Mesendoderm (in vitro differentiated cells): ENCODE data around the gene FUS.

Experiments used
- DNase-seq: peaks from one replicate; pipeline ENCODE4 v3.0.0; 2013
- H2AK5ac ChIP-seq: 2 replicates; pipeline ENCODE4 v1.6.1; 2013; ENCODE audit warnings: low read length, inconsistent platforms
- H2BK120ac ChIP-seq: 2 replicates; pipeline ENCODE4 v1.6.1; 2013; ENCODE audit warnings: low read depth, mild to moderate bottlenecking, low read length, moderate library complexity, mixed read lengths
- H2BK15ac ChIP-seq: replicated peaks from 2 replicates; pipeline ENCODE4 v1.6.1; 2013; ENCODE audit warnings: low read depth, mild to moderate bottlenecking, moderate library complexity
- H2BK5ac ChIP-seq: 2 replicates; pipeline ENCODE4 v1.6.1; 2013; ENCODE audit warnings: low read length, inconsistent platforms
- H3K18ac ChIP-seq: 2 replicates; pipeline ENCODE4 v1.6.1; 2013; ENCODE audit warnings: mild to moderate bottlenecking, low read length, mixed read lengths
- H3K23ac ChIP-seq: one replicate; pipeline ENCODE4 v1.6.1; 2013; ENCODE audit warnings: low read length
- H3K27ac ChIP-seq: 2 replicates; pipeline ENCODE4 v1.5.1; 2013; ENCODE audit warnings: low read depth, mild to moderate bottlenecking, inconsistent platforms, low read length, moderate library complexity
- H3K27me3 ChIP-seq: 2 replicates; pipeline ENCODE4 v1.6.1; 2013; ENCODE audit warnings: low read length, control low read depth, mild to moderate bottlenecking, inconsistent platforms; ENCODE audit not compliant: insufficient read depth, poor library complexity
- H3K36me3 ChIP-seq: 2 replicates; pipeline ENCODE4 v1.6.1; 2013; ENCODE audit warnings: low read length, inconsistent platforms; ENCODE audit not compliant: control insufficient read depth, insufficient read depth
- H3K4ac ChIP-seq: one replicate; pipeline ENCODE4 v1.6.1; 2013; ENCODE audit warnings: low read depth, mild to moderate bottlenecking, low read length, moderate library complexity
- H3K4me1 ChIP-seq: 2 replicates; pipeline ENCODE4 v1.6.1; 2013; ENCODE audit warnings: low read depth, low read length, inconsistent platforms; ENCODE audit not compliant: control insufficient read depth
- H3K4me2 ChIP-seq: 2 replicates; pipeline ENCODE4 v1.6.1; 2013; ENCODE audit warnings: low read length
- H3K4me3 ChIP-seq: 2 replicates; pipeline ENCODE4 v1.5.1; 2013; ENCODE audit warnings: mild to moderate bottlenecking, low read length
- H3K56ac ChIP-seq: one replicate; pipeline ENCODE4 v1.6.1; 2013; ENCODE audit warnings: low read length
- H3K79me1 ChIP-seq: 2 replicates; pipeline ENCODE4 v1.6.1; 2013; ENCODE audit warnings: low read length, inconsistent platforms
- H3K79me2 ChIP-seq: 2 replicates; pipeline ENCODE4 v1.6.1; 2013; ENCODE audit warnings: mild to moderate bottlenecking, low read length; ENCODE audit not compliant: control insufficient read depth, insufficient read depth
- H3K9ac ChIP-seq: 2 replicates; pipeline ENCODE4 v1.6.1; 2013; ENCODE audit warnings: low read length, inconsistent platforms
- H4K5ac ChIP-seq: one replicate; pipeline ENCODE4 v1.6.1; 2013; ENCODE audit warnings: low read length
- H4K8ac ChIP-seq: one replicate; pipeline ENCODE4 v1.6.1; 2013; ENCODE audit warnings: low read depth, mild to moderate bottlenecking, control low read depth, low read length, moderate library complexity
- WGBS: extraction: QIAGEN DNeasy Blood & Tissue Kit; methylation state at CpG from one replicate; pipeline ENCODE4 v1.1.7; 2013; ENCODE audit warnings: low lambda C conversion rate, missing lambda C conversion rate; ENCODE audit not compliant: insufficient coverage; ENCODE audit errors: extremely low coverage; 5-methylcytosine and 5-hydroxymethylcytosine counted together

The FUS gene

DNA sequence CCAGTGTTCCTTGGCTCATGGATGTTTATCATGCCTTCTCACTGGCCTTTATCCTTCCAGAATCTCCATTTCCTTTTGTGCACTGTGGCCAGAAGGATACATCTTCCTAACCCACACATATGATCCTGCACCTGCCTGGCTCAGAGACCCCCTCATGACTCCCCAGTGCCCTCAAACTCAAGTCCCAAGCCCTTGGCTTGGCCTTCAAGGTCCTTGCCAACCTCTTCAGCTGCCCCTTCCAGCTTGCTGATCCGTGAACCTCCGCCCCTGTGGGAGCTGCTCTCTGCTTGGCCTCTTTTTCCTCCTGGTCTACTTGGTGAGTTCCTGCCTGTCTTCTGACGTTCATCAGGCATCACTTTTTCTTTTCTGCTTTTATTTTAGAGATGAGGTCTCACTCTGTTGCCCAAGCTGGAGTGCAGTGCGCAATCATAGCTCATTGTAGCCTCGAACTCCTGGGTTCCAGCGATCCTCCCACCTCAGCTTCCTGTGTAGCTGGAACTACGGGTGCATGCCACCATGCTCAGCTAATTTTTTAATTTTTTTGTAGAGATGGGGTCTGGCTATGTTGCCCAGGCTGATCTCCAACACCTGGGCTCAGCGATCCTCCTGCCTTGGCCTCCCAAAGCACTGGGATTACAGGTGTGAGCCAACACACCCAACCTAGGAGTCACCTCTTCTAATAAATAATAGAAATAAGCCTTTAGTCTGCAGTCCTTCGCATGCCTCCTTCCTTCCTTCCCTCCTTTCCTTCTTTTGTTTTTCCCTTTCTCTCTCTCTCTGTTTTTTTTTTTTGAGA is 25.1 kb downstream of the FUS start:
- Histone ChIP-seq H2BK5ac (no peak overlapping the region), H3K4me1 (peaks cover 2% of the 10 kb centered on the region), H2BK15ac (no peak overlapping the region), H3K79me1 (no peaks in the 10 kb centered on the region), H4K5ac (no peak overlapping the region), H3K4ac (no peak overlapping the region), H2BK120ac (no peak overlapping the region), H3K9ac (no peak overlapping the region), H2AK5ac (no peak overlapping the region), H3K4me3 (no peak overlapping the region), H3K18ac (no peak overlapping the region), H3K23ac (no peak overlapping the region), H3K27me3 (no peaks in the 10 kb centered on the region), H3K4me2 (no peak overlapping the region), H4K8ac (no peak overlapping the region), H3K79me2 (no peaks in the 10 kb centered on the region), H3K36me3 (no peaks in the 10 kb centered on the region), H3K27ac (no peak overlapping the region), H3K56ac (no peak overlapping the region)
- WGBS = no CpG with 5 or more reads among the region's 9 CpGs
- no peak for DNase-seq

DNA sequence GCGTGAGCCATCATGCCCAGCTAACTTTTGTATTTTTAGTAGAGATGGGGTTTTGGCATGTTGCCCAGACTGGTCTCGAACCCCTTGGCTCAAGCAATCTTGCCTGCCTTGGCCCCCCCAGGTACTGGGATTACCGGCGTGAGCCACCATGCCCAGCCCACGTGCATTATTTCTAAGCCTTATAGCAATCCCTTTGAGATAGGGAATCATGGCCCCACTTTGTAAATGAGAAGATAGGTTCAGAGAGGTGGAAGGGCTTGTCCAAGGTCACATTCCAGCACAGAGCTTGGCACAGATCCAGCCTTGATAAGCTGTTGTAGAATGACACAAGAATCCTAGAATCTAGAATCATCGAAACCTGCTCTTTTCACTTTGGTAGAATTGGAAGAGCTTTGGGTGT is 26.8 kb downstream of the FUS start:
- no peak overlapping the region for H3K56ac ChIP-seq
- WGBS = no CpG with 5 or more reads among the region's 6 CpGs
- H3K9ac ChIP-seq = no peak overlapping the region
- H4K8ac ChIP-seq = no peak overlapping the region
- no peak overlapping the region for H3K23ac ChIP-seq
- no peak overlapping the region for H3K27ac ChIP-seq
- H3K4me3 ChIP-seq = no peak overlapping the region
- H2BK5ac ChIP-seq = no peak overlapping the region
- H3K79me1 ChIP-seq = no peaks in the 10 kb centered on the region
- H2BK15ac ChIP-seq = no peak overlapping the region
- H2AK5ac ChIP-seq = no peak overlapping the region
- no peak for DNase-seq
- no peak overlapping the region for H3K4ac ChIP-seq
- H4K5ac ChIP-seq = no peak overlapping the region
- H3K79me2 ChIP-seq = no peaks in the 10 kb centered on the region
- H3K27me3 ChIP-seq = no peaks in the 10 kb centered on the region
- no peak overlapping the region for H2BK120ac ChIP-seq
- no peak overlapping the region for H3K18ac ChIP-seq
- no peak overlapping the region for H3K4me2 ChIP-seq
- no peaks in the 10 kb centered on the region for H3K36me3 ChIP-seq
- no peaks in the 10 kb centered on the region for H3K4me1 ChIP-seq

DNA sequence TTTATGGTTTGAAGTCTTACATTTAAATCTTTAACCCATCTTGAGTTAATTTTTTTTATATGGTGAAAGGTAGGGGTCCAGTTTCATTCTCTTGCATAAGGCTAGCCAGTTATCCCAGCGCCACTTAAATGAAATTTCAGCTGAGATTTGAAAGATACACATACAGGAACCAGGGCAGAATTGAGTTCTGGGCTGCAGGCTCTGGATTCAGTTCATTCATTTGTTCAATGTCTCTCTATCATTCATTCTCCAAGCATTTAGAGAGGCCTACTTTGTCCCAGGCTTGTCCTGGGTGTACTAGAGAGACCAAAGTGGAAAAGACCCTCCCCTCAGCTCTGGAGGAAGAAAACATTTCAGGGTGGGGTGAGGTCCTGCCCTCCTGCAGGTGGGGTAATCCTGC is 33.4 kb downstream of the FUS start:
- Histone ChIP-seq H2BK5ac (no peak overlapping the region), H2BK15ac (no peak overlapping the region), H3K27me3 (peaks cover 13% of the 10 kb centered on the region), H3K56ac (no peak overlapping the region), H2BK120ac (no peak overlapping the region), H3K4ac (no peak overlapping the region), H3K36me3 (no peaks in the 10 kb centered on the region), H3K9ac (no peak overlapping the region), H3K79me2 (no peaks in the 10 kb centered on the region), H3K4me2 (no peak overlapping the region), H2AK5ac (no peak overlapping the region), H3K27ac (no peak overlapping the region), H3K23ac (no peak overlapping the region), H3K4me3 (no peak overlapping the region), H4K8ac (no peak overlapping the region), H3K4me1 (no peaks in the 10 kb centered on the region), H4K5ac (no peak overlapping the region), H3K18ac (no peak overlapping the region), H3K79me1 (no peaks in the 10 kb centered on the region)
- no CpG with 5 or more reads among the region's 1 CpG for WGBS
- no peak for DNase-seq

DNA sequence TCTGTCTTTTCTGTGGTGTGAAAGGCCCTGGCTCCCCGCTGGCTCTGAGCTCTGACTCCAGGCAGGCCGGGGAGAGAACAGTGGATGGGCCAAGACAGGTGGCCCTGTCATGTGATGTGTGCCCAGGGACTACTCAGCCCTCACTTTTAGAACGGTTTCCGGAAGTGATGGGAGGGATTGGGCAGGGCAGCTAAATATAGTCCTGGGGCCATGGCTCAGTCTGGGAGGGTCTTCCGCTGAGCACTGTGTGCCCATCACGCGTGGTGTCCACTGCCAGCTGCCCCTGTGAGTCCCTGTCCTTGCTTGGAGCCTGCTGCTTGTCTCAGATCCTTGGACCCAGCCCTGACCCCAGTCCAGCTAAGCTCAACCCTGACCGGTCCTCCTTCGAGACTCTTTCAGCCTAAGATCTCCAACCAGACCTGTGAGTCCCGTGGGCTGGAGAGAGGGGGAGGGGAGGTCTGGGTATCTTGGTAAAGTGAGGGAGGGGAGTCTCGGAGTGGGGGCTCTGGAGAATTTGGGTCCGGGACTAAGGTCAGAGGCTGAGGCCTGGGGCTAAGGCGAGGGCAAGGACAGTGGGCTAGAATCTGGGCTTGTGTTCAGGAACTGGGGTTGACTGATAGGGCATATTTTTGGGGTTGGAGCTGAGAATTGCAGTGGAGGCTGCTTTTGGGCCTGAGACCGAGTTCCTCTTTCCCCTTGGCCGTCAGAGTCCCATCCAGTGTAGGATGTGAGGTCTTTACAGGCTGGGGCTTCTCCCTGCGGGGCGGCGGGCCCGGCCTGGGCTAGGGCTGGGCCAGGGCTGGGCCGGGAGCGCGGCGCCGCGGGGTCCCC is 34.2 kb downstream of the FUS start, which contains the start of gene TRIM72:
TRIM72 (plus strand) TSS at position 243 of the 831 bp plus-strand sequence. CDS start 620 bp downstream, outside the sequence.
- H3K4me1 ChIP-seq = no peaks in the 10 kb centered on the region
- peaks cover 13% of the 10 kb centered on the region for H3K27me3 ChIP-seq
- no peak within 1 kb of the TSS for H3K4ac ChIP-seq
- H2AK5ac ChIP-seq = no peak within 1 kb of the TSS
- H4K8ac ChIP-seq = no peak within 1 kb of the TSS
- H3K79me2 ChIP-seq = no peaks in the 10 kb centered on the region
- peak within 1 kb of the TSS; percentile 90 for H3K56ac ChIP-seq
- no peak within 1 kb of the TSS for H3K18ac ChIP-seq
- H2BK15ac ChIP-seq = no peak within 1 kb of the TSS
- WGBS = no CpG with 5 or more reads among the region's 25 CpGs
- no peak within 1 kb of the TSS for H4K5ac ChIP-seq
- H3K4me3 ChIP-seq = peak within 1 kb of the TSS; percentile 15
- H3K36me3 ChIP-seq = no peaks in the 10 kb centered on the region
- H3K9ac ChIP-seq = peak within 1 kb of the TSS; percentile 64
- H3K79me1 ChIP-seq = no peaks in the 10 kb centered on the region
- no peak for DNase-seq
- H3K23ac ChIP-seq = peak within 1 kb of the TSS; percentile 87
- H3K4me2 ChIP-seq = peak within 1 kb of the TSS; percentile 84
- H3K27ac ChIP-seq = no peak within 1 kb of the TSS
- H2BK120ac ChIP-seq = no peak within 1 kb of the TSS
- H2BK5ac ChIP-seq = no peak within 1 kb of the TSS

DNA sequence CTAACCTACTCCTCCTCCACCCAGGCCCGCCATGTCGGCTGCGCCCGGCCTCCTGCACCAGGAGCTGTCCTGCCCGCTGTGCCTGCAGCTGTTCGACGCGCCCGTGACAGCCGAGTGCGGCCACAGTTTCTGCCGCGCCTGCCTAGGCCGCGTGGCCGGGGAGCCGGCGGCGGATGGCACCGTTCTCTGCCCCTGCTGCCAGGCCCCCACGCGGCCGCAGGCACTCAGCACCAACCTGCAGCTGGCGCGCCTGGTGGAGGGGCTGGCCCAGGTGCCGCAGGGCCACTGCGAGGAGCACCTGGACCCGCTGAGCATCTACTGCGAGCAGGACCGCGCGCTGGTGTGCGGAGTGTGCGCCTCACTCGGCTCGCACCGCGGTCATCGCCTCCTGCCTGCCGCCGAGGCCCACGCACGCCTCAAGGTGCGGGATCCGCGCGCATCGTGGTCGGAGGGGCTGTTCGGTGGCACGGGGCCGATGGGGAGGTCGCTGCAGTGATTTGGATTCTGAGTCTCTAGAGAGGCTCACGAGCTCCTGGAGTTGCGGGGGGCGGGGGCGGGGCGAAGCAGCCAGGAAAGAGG is 34.9 kb downstream of the FUS start:
- H3K27me3 ChIP-seq = peaks cover 13% of the 10 kb centered on the region
- peak overlapping the region; percentile 87 for H3K23ac ChIP-seq
- H3K79me2 ChIP-seq = no peaks in the 10 kb centered on the region
- H4K8ac ChIP-seq = no peak overlapping the region
- DNase-seq = no peak
- no peak overlapping the region for H2BK5ac ChIP-seq
- WGBS = no CpG with 5 or more reads among the region's 58 CpGs
- H4K5ac ChIP-seq = no peak overlapping the region
- H2BK15ac ChIP-seq = no peak overlapping the region
- H3K4ac ChIP-seq = no peak overlapping the region
- H2AK5ac ChIP-seq = no peak overlapping the region
- H3K4me1 ChIP-seq = no peaks in the 10 kb centered on the region
- peak overlapping the region; percentile 64 for H3K9ac ChIP-seq
- no peaks in the 10 kb centered on the region for H3K79me1 ChIP-seq
- peak overlapping the region; percentile 15 for H3K4me3 ChIP-seq
- peak overlapping the region; percentile 90 for H3K56ac ChIP-seq
- no peak overlapping the region for H2BK120ac ChIP-seq
- no peak overlapping the region for H3K18ac ChIP-seq
- peak overlapping the region; percentile 84 for H3K4me2 ChIP-seq
- no peak overlapping the region for H3K27ac ChIP-seq
- H3K36me3 ChIP-seq = no peaks in the 10 kb centered on the region
